VCaP (cell line): ENCODE results near the gene NEIL1.
"Not testable (repeated sequence)": the region's sequence is repeated elsewhere in the genome, so short reads cannot be mapped to it uniquely, and the experiment has no call there.

Experiments
- H3K27ac ChIP-seq: fragments of 450-650 bp; 2 replicates; pipeline ENCODE4 v1.5.1; 2017
- TF ChIP-seq, protein P1 (sequence below): fragments of 450-650 bp; conservative IDR thresholded peaks from 2 replicates; pipeline ENCODE4 v1.5.1; 2017; ENCODE audit warnings: mild to moderate bottlenecking, moderate library complexity

NEIL1 gene

GRCh38 chr15:75328493-75329314 lies 18.1 kb upstream of the NEIL1 start:
- H3K27ac ChIP-seq, result no peak overlapping the region
- TF ChIP-seq, protein P1, sequence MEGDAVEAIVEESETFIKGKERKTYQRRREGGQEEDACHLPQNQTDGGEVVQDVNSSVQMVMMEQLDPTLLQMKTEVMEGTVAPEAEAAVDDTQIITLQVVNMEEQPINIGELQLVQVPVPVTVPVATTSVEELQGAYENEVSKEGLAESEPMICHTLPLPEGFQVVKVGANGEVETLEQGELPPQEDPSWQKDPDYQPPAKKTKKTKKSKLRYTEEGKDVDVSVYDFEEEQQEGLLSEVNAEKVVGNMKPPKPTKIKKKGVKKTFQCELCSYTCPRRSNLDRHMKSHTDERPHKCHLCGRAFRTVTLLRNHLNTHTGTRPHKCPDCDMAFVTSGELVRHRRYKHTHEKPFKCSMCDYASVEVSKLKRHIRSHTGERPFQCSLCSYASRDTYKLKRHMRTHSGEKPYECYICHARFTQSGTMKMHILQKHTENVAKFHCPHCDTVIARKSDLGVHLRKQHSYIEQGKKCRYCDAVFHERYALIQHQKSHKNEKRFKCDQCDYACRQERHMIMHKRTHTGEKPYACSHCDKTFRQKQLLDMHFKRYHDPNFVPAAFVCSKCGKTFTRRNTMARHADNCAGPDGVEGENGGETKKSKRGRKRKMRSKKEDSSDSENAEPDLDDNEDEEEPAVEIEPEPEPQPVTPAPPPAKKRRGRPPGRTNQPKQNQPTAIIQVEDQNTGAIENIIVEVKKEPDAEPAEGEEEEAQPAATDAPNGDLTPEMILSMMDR, result no peak

GRCh38 chr15:75329571-75329970 lies 17.3 kb upstream of the NEIL1 start:
- H3K27ac ChIP-seq, result peak overlapping the region; percentile 35
- TF ChIP-seq, protein P1, result no peak

GRCh38 chr15:75332093-75332492 lies 14.7 kb upstream of the NEIL1 start:
- H3K27ac ChIP-seq, result not testable (repeated sequence)

- not testable (repeated sequence) for H3K27ac ChIP-seq
Observed at GRCh38 chr15:75333654-75334419, 13.0 kb upstream of the NEIL1 start.

GRCh38 chr15:75335313-75335704 lies 11.5 kb upstream of the NEIL1 start:
- TF ChIP-seq, protein P1, result no peak
- peak overlapping the region; percentile 74 for H3K27ac ChIP-seq

GRCh38 chr15:75335705-75336355 lies 11.0 kb upstream of the NEIL1 start, which contains the start of gene COMMD4:
TSS of gene COMMD4 (plus strand) at chr15:75336063. CDS start at chr15:75336090, 27 bp downstream.
- peak within 1 kb of the TSS; percentile 74 for H3K27ac ChIP-seq
- TF ChIP-seq, protein P1, result no peak

- TF ChIP-seq, protein P1, result no peak
- no peak overlapping the region for H3K27ac ChIP-seq
Observed at GRCh38 chr15:75338661-75339240, 8.1 kb upstream of the NEIL1 start.
